ENCODE results near the gene ACAN.

GRCh38 chr15:88785217-88785616 lies 18.0 kb upstream of the ACAN start:
- TF ChIP-seq, protein P1, sequence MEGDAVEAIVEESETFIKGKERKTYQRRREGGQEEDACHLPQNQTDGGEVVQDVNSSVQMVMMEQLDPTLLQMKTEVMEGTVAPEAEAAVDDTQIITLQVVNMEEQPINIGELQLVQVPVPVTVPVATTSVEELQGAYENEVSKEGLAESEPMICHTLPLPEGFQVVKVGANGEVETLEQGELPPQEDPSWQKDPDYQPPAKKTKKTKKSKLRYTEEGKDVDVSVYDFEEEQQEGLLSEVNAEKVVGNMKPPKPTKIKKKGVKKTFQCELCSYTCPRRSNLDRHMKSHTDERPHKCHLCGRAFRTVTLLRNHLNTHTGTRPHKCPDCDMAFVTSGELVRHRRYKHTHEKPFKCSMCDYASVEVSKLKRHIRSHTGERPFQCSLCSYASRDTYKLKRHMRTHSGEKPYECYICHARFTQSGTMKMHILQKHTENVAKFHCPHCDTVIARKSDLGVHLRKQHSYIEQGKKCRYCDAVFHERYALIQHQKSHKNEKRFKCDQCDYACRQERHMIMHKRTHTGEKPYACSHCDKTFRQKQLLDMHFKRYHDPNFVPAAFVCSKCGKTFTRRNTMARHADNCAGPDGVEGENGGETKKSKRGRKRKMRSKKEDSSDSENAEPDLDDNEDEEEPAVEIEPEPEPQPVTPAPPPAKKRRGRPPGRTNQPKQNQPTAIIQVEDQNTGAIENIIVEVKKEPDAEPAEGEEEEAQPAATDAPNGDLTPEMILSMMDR (IDR thresholded peaks at IDR 0.05 in 2 of 3, conservative IDR thresholded peaks at IDR 0.05 in 1 of 3; ENCODE audit: control insufficient read depth in 2 of 3, extremely low read depth in 1 of 3, insufficient read depth in 1 of 3, low read depth in 3 of 3, low read length in 3 of 3), result no peak
- TF ChIP-seq TCF12 (IDR thresholded peaks at IDR 0.05; ENCODE audit: low read depth, low read length), result no peak
- no peak for TF ChIP-seq CHD2 (IDR thresholded peaks at IDR 0.05; ENCODE audit: borderline replicate concordance, low read depth, low read length)
- no peak for TF ChIP-seq POLR2A (IDR thresholded peaks at IDR 0.05; ENCODE audit: low read depth, low read length)
- no peak for TF ChIP-seq ESRRA (IDR thresholded peaks at IDR 0.05; ENCODE audit: low read length)
- TF ChIP-seq ZNF24 (IDR thresholded peaks at IDR 0.05), result no peak
- no peak for TF ChIP-seq PBX3 (IDR thresholded peaks at IDR 0.05; ENCODE audit: insufficient replicate concordance, low read depth, low read length)
- TF ChIP-seq, protein P2, sequence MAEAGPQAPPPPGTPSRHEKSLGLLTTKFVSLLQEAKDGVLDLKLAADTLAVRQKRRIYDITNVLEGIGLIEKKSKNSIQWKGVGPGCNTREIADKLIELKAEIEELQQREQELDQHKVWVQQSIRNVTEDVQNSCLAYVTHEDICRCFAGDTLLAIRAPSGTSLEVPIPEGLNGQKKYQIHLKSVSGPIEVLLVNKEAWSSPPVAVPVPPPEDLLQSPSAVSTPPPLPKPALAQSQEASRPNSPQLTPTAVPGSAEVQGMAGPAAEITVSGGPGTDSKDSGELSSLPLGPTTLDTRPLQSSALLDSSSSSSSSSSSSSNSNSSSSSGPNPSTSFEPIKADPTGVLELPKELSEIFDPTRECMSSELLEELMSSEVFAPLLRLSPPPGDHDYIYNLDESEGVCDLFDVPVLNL (IDR thresholded peaks at IDR 0.05; ENCODE audit: low read depth, low read length), result no peak

All from GM12878 (cell line).